Mesenchymal stem cell (in vitro differentiated cells and primary cell): ENCODE measurements around the gene C19orf53.

ENCODE experiments used
- DNase-seq: peaks from one replicate; pipeline ENCODE4 v3.0.0-alpha.2; 2013
- H2AFZ ChIP-seq: one replicate; pipeline ENCODE4 v1.6.1; 2013; ENCODE audit warnings: low read depth, mild to moderate bottlenecking, control low read depth, inconsistent platforms, low read length, moderate library complexity
- H2AK5ac ChIP-seq: 2 replicates; pipeline ENCODE4 v1.6.1; 2013; ENCODE audit warnings: low read length, moderate library complexity, mild to moderate bottlenecking, inconsistent platforms; ENCODE audit not compliant: severe bottlenecking
- H2BK120ac ChIP-seq: one replicate; pipeline ENCODE4 v1.6.1; 2013; ENCODE audit warnings: low read depth, mild to moderate bottlenecking, inconsistent platforms, low read length, moderate library complexity
- H2BK12ac ChIP-seq, 2 experiments: one replicate each; pipeline ENCODE4 v1.6.1; 2013; ENCODE audit warnings: inconsistent platforms in 2 of 2, low read length in 2 of 2, mild to moderate bottlenecking in 2 of 2, moderate library complexity in 2 of 2, control low read depth in 1 of 2
- H2BK15ac ChIP-seq: one replicate; pipeline ENCODE4 v1.6.1; 2013; ENCODE audit warnings: mild to moderate bottlenecking, low read depth, inconsistent platforms; ENCODE audit not compliant: poor library complexity, severe bottlenecking
- H2BK5ac ChIP-seq: 2 replicates; pipeline ENCODE4 v1.6.1; 2013; ENCODE audit warnings: low read depth, mild to moderate bottlenecking, low read length, control low read depth, inconsistent platforms; ENCODE audit not compliant: poor library complexity, severe bottlenecking
- H3K14ac ChIP-seq, 2 experiments: one replicate each; pipeline ENCODE4 v1.6.1; 2013; ENCODE audit warnings: inconsistent platforms in 2 of 2, low read length in 2 of 2, control low read depth in 1 of 2, mild to moderate bottlenecking in 1 of 2, moderate library complexity in 1 of 2
- H3K18ac ChIP-seq, 2 experiments: one replicate each; pipeline ENCODE4 v1.6.1; 2013; ENCODE audit warnings: inconsistent platforms in 2 of 2, low read length in 2 of 2, control low read depth in 1 of 2, low read depth in 1 of 2, mild to moderate bottlenecking in 1 of 2
- H3K23ac ChIP-seq, 2 experiments: one replicate each; pipeline ENCODE4 v1.6.1; 2013; ENCODE audit warnings: inconsistent platforms in 2 of 2, low read length in 2 of 2, mild to moderate bottlenecking in 2 of 2, moderate library complexity in 2 of 2, control low read depth in 1 of 2
- H3K27ac ChIP-seq: 2 replicates; pipeline ENCODE4 v1.5.1; 2013; ENCODE audit warnings: mild to moderate bottlenecking, moderate library complexity, low read length, control low read depth, inconsistent platforms; ENCODE audit not compliant: poor library complexity, severe bottlenecking
- H3K27me3 ChIP-seq, 2 experiments: 2 replicates each; pipeline versions ENCODE4 v1.6.1 to v1.7.0; 2013; ENCODE audit warnings: low read length in 2 of 2, mild to moderate bottlenecking in 2 of 2, moderate library complexity in 2 of 2, control low read depth in 1 of 2, inconsistent platforms in 1 of 2; ENCODE audit not compliant: control insufficient read depth in 1 of 2, insufficient read depth in 1 of 2
- H3K36me3 ChIP-seq, 2 experiments: 2 replicates each; pipeline versions ENCODE4 v1.6.1 to v1.7.0; 2013; ENCODE audit warnings: low read length in 2 of 2, control low read depth in 1 of 2, inconsistent platforms in 1 of 2, low read depth in 1 of 2, mild to moderate bottlenecking in 1 of 2; ENCODE audit not compliant: insufficient read depth in 2 of 2, control insufficient read depth in 1 of 2
- H3K4ac ChIP-seq, 2 experiments: one replicate each; pipeline ENCODE4 v1.6.1; 2013; ENCODE audit warnings: inconsistent platforms in 2 of 2, low read length in 2 of 2, mild to moderate bottlenecking in 2 of 2, moderate library complexity in 2 of 2, control low read depth in 1 of 2, low read depth in 1 of 2
- H3K4me1 ChIP-seq: 2 replicates; pipeline ENCODE4 v1.6.1; 2013; ENCODE audit warnings: low read depth, low read length, control low read depth; ENCODE audit not compliant: control insufficient read depth, insufficient read depth
- H3K4me2 ChIP-seq: 2 replicates; pipeline ENCODE4 v1.6.1; 2013; ENCODE audit warnings: low read length, mild to moderate bottlenecking, inconsistent platforms; ENCODE audit not compliant: poor library complexity, severe bottlenecking
- H3K4me3 ChIP-seq, 2 experiments: 2 replicates each; pipeline versions ENCODE4 v1.5.1 to v1.7.0; 2013; ENCODE audit warnings: low read length in 2 of 2, mild to moderate bottlenecking in 2 of 2, control low read depth in 1 of 2, low read depth in 1 of 2; ENCODE audit not compliant: insufficient read depth in 1 of 2
- H3K79me1 ChIP-seq: replicated peaks from 2 replicates; pipeline ENCODE4 v1.6.1; 2013; ENCODE audit warnings: mild to moderate bottlenecking, control low read depth, low read length, inconsistent platforms; ENCODE audit not compliant: poor library complexity, severe bottlenecking
- H3K9ac ChIP-seq: 2 replicates; pipeline ENCODE4 v1.7.0; 2013; ENCODE audit warnings: mild to moderate bottlenecking, low read length, moderate library complexity
- H3K9me3 ChIP-seq: 2 replicates; pipeline ENCODE4 v1.7.0; 2013; ENCODE audit warnings: mild to moderate bottlenecking, low read length; ENCODE audit not compliant: control insufficient read depth
- H4K8ac ChIP-seq: one replicate; pipeline ENCODE4 v1.6.1; 2013; ENCODE audit warnings: inconsistent platforms, mild to moderate bottlenecking, low read length, moderate library complexity
- H4K91ac ChIP-seq: one replicate; pipeline ENCODE4 v1.6.1; 2013; ENCODE audit warnings: mild to moderate bottlenecking, low read length, inconsistent platforms
- WGBS: methylation state at CpG from one replicate; pipeline ENCODE4 v1.1.7; 2013; ENCODE audit warnings: mixed read lengths; 5-methylcytosine and 5-hydroxymethylcytosine counted together

C19orf53 gene

GRCh38 chr19:13757805-13758772, 16.2 kb upstream of the C19orf53 start:
- Histone ChIP-seq H2BK5ac (no peak overlapping the region), H4K91ac (no peak overlapping the region), H2BK12ac (no peak overlapping the region), H3K18ac (no peak overlapping the region), H2AK5ac (no peak overlapping the region), H3K4me3 (peak overlapping the region in 1 of 2 experiments; percentile 12), H3K4me2 (no peak overlapping the region), H3K4me1 (no peaks in the 10 kb centered on the region), H3K79me1 (peaks cover 20% of the 10 kb centered on the region), H4K8ac (no peak overlapping the region), H3K4ac (no peak overlapping the region), H3K27me3 (no peaks in the 10 kb centered on the region), H2BK15ac (no peak overlapping the region), H2BK120ac (no peak overlapping the region), H3K14ac (no peak overlapping the region), H2AFZ (no peak overlapping the region), H3K36me3 (peaks cover 89 to 91% of the 10 kb centered on the region in 2 experiments), H3K9ac (no peak overlapping the region), H3K9me3 (no peaks in the 10 kb centered on the region), H3K23ac (no peak overlapping the region), H3K27ac (no peak overlapping the region)
- no peak for DNase-seq
- WGBS = 91% methylated on average over 15 of the region's 15 CpGs

GRCh38 chr19:13758795-13759194, 15.5 kb upstream of the C19orf53 start:
- no peak overlapping the region for H2BK12ac ChIP-seq
- H2AFZ ChIP-seq = no peak overlapping the region
- DNase-seq = no peak
- H3K4me1 ChIP-seq = no peaks in the 10 kb centered on the region
- H3K36me3 ChIP-seq = peaks cover 88 to 93% of the 10 kb centered on the region in 2 experiments
- no peaks in the 10 kb centered on the region for H3K9me3 ChIP-seq
- no peak overlapping the region for H3K4ac ChIP-seq
- no peak overlapping the region for H3K27ac ChIP-seq
- H4K8ac ChIP-seq = no peak overlapping the region
- peak overlapping the region in 1 of 2 experiments; percentile 12 for H3K4me3 ChIP-seq
- H2AK5ac ChIP-seq = no peak overlapping the region
- no peaks in the 10 kb centered on the region for H3K27me3 ChIP-seq
- H3K23ac ChIP-seq = no peak overlapping the region
- H3K14ac ChIP-seq = no peak overlapping the region
- no peak overlapping the region for H3K9ac ChIP-seq
- H2BK15ac ChIP-seq = no peak overlapping the region
- H3K18ac ChIP-seq = no peak overlapping the region
- H2BK5ac ChIP-seq = no peak overlapping the region
- H2BK120ac ChIP-seq = no peak overlapping the region
- H3K4me2 ChIP-seq = no peak overlapping the region
- peak overlapping the region; percentile 35 for H4K91ac ChIP-seq
- 97% methylated on average over 24 of the region's 24 CpGs for WGBS
- peaks cover 22% of the 10 kb centered on the region for H3K79me1 ChIP-seq

- H2BK5ac ChIP-seq = no peak overlapping the region
- H3K4ac ChIP-seq = no peak overlapping the region
- no peak overlapping the region for H2BK15ac ChIP-seq
- peaks cover 22% of the 10 kb centered on the region for H3K79me1 ChIP-seq
- H3K23ac ChIP-seq = no peak overlapping the region
- H2AFZ ChIP-seq = no peak overlapping the region
- WGBS = 100% methylated on average over 6 of the region's 8 CpGs
- no peak overlapping the region for H4K91ac ChIP-seq
- no peak overlapping the region for H3K9ac ChIP-seq
- no peak for DNase-seq
- no peaks in the 10 kb centered on the region for H3K27me3 ChIP-seq
- H3K9me3 ChIP-seq = no peaks in the 10 kb centered on the region
- H3K4me3 ChIP-seq = no peak overlapping the region
- H3K18ac ChIP-seq = no peak overlapping the region
- no peak overlapping the region for H4K8ac ChIP-seq
- no peak overlapping the region for H2BK12ac ChIP-seq
- no peak overlapping the region for H2BK120ac ChIP-seq
- no peak overlapping the region for H3K27ac ChIP-seq
- H3K14ac ChIP-seq = no peak overlapping the region
- H3K4me2 ChIP-seq = no peak overlapping the region
- no peak overlapping the region for H2AK5ac ChIP-seq
- peaks cover 12% of the 10 kb centered on the region for H3K4me1 ChIP-seq
- peaks cover 68 to 77% of the 10 kb centered on the region in 2 experiments for H3K36me3 ChIP-seq
Measured at GRCh38 chr19:13761423-13761822, 12.8 kb upstream of the C19orf53 start.

- H4K91ac ChIP-seq = no peak overlapping the region
- H3K4me1 ChIP-seq = peaks cover 12% of the 10 kb centered on the region
- peaks cover 22% of the 10 kb centered on the region for H3K79me1 ChIP-seq
- H2BK12ac ChIP-seq = no peak overlapping the region
- H3K18ac ChIP-seq = no peak overlapping the region
- H2AK5ac ChIP-seq = no peak overlapping the region
- no peaks in the 10 kb centered on the region for H3K27me3 ChIP-seq
- DNase-seq = no peak
- no peak overlapping the region for H3K9ac ChIP-seq
- H4K8ac ChIP-seq = no peak overlapping the region
- no peak overlapping the region for H2BK120ac ChIP-seq
- H3K23ac ChIP-seq = no peak overlapping the region
- H3K14ac ChIP-seq = no peak overlapping the region
- no peak overlapping the region for H3K4ac ChIP-seq
- H2BK15ac ChIP-seq = no peak overlapping the region
- no peak overlapping the region for H2BK5ac ChIP-seq
- H3K27ac ChIP-seq = no peak overlapping the region
- no peak overlapping the region for H3K4me3 ChIP-seq
- H3K36me3 ChIP-seq = peaks cover 59 to 69% of the 10 kb centered on the region in 2 experiments
- WGBS = 93% methylated on average over 42 of the region's 42 CpGs
- no peak overlapping the region for H3K4me2 ChIP-seq
- no peak overlapping the region for H2AFZ ChIP-seq
- H3K9me3 ChIP-seq = no peaks in the 10 kb centered on the region
Measured at GRCh38 chr19:13762635-13763235, 11.5 kb upstream of the C19orf53 start.
